Activated CD8-positive, alpha-beta memory T cell treated with anti-CD3 and anti-CD28 coated beads, Interleukin-2, amount 10 ng/mL, durations not matched to agents 7 days and 5 days (primary cell): ENCODE data around the gene TMEM129. TPM values are rescaled to one million over a fixed set of nuclear protein-coding genes. Genes with fewer than 3 reads are reported as not detected.

Experiments used
- ATAC-seq: fragments of 150-1000 bp; cut with Tn5 transposase; one replicate; pipeline ENCODE4 v1.10.0; 2021; ENCODE audit warnings: moderate library complexity
- CTCF ChIA-PET: fragments of 350-600 bp; sonication (Branson Sonifier 250); formaldehyde crosslinking; loops from one replicate; lab custom pipeline; 2021; ENCODE audit warnings: antibody characterized with exemption; lab: Charles Lee
- DNase-seq: peaks from one replicate; pipeline ENCODE4 v3.0.0-alpha.2; 2020
- H3K27ac Mint-ChIP-seq: one replicate; pipeline ENCODE4 v1.8.0; 2021; ENCODE audit warnings: mild to moderate bottlenecking, mixed read lengths
- H3K27me3 Mint-ChIP-seq: one replicate; pipeline ENCODE4 v1.8.0; 2021; ENCODE audit warnings: mixed read lengths
- H3K36me3 Mint-ChIP-seq: one replicate; pipeline ENCODE4 v1.8.0; 2021; ENCODE audit warnings: mild to moderate bottlenecking, mixed read lengths
- H3K4me1 Mint-ChIP-seq: one replicate; pipeline ENCODE4 v1.8.0; 2021; ENCODE audit warnings: mixed read lengths
- H3K4me3 Mint-ChIP-seq: one replicate; pipeline ENCODE4 v1.8.0; 2021; ENCODE audit warnings: mild to moderate bottlenecking, moderate library complexity, mixed read lengths
- H3K9me3 Mint-ChIP-seq: one replicate; pipeline ENCODE4 v1.8.0; 2022; ENCODE audit warnings: low read depth, mixed read lengths
- total RNA-seq, 2 experiments: library from RNA; stranded (reverse); gene quantifications; one replicate each; pipeline ENCODE4 v1.2.3, GENCODE V29; 2021

The TMEM129 gene
- total RNA-seq, 2 experiments from 2014 or later: 22.5 to 24.7 TPM

DNA sequence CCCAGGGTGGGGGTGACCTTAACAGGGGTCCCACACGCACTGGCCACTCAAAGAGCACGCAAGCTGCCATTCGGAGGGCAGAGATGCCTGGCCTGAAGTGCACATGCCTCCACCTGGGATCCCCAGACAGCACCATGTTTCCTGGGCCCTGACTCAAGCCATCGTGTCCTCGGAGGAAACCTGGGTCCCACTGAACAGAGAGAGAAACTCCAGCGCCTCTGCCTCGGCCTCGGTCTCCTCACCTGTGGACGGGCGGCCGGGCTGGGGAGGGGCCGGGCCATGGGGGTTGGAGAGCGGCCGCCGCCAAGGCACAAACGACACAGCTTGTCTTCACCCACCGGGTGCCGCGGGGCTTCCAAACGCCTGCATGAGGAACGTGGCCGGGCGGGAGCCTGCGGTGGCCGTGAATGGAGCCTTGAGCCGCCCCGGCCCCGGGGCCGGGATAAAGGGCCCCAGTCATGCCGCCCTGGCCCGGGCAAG lies 42.0 kb upstream of the TMEM129 start:
- H3K36me3 Mint-ChIP-seq: no peaks in the 10 kb centered on the region
- H3K27ac Mint-ChIP-seq: no peak overlapping the region
- no peaks in the 10 kb centered on the region for H3K9me3 Mint-ChIP-seq
- H3K4me3 Mint-ChIP-seq: no peak overlapping the region
- ATAC-seq (no peak), DNase-seq (no peak)
- CTCF ChIA-PET: no interaction called here
- H3K27me3 Mint-ChIP-seq: peaks cover 15% of the 10 kb centered on the region
- H3K4me1 Mint-ChIP-seq: no peaks in the 10 kb centered on the region

DNA sequence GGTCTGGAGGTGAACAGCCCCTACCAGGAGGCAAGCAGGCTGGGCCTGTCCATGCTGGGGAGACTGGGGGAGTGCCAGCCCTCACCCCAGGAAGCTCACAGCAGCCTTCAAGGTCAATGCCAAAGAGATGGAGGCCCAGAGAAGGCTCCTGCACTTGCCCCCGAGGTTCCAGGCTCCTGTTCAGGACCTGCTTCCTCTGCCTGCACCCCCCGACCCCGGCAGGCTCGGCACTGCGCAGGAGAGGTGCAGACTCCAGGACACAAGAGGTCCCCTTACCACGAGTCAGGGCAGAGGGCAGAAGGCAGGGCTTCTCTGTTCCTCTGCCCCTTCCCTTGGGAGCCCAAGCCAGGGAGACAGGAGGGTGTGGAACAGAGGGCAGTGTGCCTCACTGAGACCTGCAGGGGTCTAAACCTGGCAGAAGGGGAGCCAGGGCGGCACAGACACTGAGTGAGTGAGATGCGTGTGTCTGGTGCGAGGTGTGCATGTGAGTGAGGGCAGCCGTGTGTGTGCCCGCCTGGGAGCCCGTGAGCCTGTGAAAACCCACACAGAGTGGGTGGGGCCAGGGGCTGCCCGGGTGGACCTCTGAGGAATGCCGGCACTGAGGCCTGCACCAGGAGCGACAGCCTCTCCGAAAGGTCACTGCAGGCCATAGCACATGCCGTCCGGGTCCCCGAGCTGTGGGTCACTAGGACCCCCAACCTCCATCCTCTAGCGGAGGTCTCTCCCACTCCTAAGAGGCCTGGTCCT lies 41.3 kb upstream of the TMEM129 start:
- H3K4me1 Mint-ChIP-seq: no peaks in the 10 kb centered on the region
- ATAC-seq: no peak
- no peaks in the 10 kb centered on the region for H3K9me3 Mint-ChIP-seq
- CTCF ChIA-PET: no interaction called here
- H3K27me3 Mint-ChIP-seq: peaks cover 12% of the 10 kb centered on the region
- no peak for DNase-seq
- H3K4me3 Mint-ChIP-seq: no peak overlapping the region
- no peak overlapping the region for H3K27ac Mint-ChIP-seq
- no peaks in the 10 kb centered on the region for H3K36me3 Mint-ChIP-seq

DNA sequence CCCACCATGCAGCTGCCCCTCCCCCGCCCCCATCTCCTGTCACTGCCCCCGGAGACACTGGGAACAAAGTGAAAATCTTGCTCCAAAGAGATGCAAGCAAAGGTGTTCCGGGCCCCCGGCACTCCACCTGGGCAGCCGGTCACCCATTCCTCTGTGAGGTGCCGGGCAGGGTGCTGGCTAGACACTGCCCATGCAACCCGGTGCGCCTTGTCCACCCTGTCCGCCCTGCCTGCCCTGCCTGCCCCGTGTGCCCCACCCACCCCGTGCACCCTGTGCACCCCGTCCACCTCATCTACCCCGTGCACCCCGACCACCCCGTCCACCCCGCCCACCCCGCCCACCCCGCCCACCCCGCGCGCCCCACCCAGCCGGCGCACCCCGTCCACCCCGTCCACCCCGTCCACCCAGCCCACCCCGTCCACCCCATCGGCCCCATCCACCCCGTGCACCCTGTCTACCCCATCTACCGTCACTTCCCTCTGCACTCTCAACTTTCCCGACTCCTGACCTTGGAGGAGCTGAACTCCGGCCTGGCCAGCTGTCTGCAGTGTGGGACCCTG lies 40.1 kb upstream of the TMEM129 start:
- peaks cover 12% of the 10 kb centered on the region for H3K27me3 Mint-ChIP-seq
- no peak for DNase-seq

GRCh38 chr4:1760521-1761071 lies 39.5 kb upstream of the TMEM129 start:
- peaks cover 12% of the 10 kb centered on the region for H3K27me3 Mint-ChIP-seq
- no peaks in the 10 kb centered on the region for H3K4me1 Mint-ChIP-seq
- no peak overlapping the region for H3K4me3 Mint-ChIP-seq
- DNase-seq (no peak), ATAC-seq (no peak)
- CTCF ChIA-PET: no interaction called here
- no peak overlapping the region for H3K27ac Mint-ChIP-seq
- no peaks in the 10 kb centered on the region for H3K9me3 Mint-ChIP-seq
- no peaks in the 10 kb centered on the region for H3K36me3 Mint-ChIP-seq

More for the DNA sequence above, 40.1 kb upstream of the TMEM129 start:
- CTCF ChIA-PET: no interaction called here
- no peak for ATAC-seq
- H3K36me3 Mint-ChIP-seq: no peaks in the 10 kb centered on the region
- H3K4me1 Mint-ChIP-seq: no peaks in the 10 kb centered on the region
- H3K4me3 Mint-ChIP-seq: no peak overlapping the region
- H3K27ac Mint-ChIP-seq: no peak overlapping the region
- no peaks in the 10 kb centered on the region for H3K9me3 Mint-ChIP-seq

GRCh38 chr4:1759818-1760223 lies 38.7 kb upstream of the TMEM129 start:
- CTCF ChIA-PET: no interaction called here
- H3K9me3 Mint-ChIP-seq: no peaks in the 10 kb centered on the region
- H3K36me3 Mint-ChIP-seq: no peaks in the 10 kb centered on the region
- no peaks in the 10 kb centered on the region for H3K4me1 Mint-ChIP-seq
- H3K4me3 Mint-ChIP-seq: no peak overlapping the region
- peaks cover 10% of the 10 kb centered on the region for H3K27me3 Mint-ChIP-seq
- ATAC-seq (no peak), DNase-seq (no peak)
- no peak overlapping the region for H3K27ac Mint-ChIP-seq

GRCh38 chr4:1759170-1759817 lies 38.2 kb upstream of the TMEM129 start:
- Mint-ChIP-seq H3K9me3 (no peaks in the 10 kb centered on the region), H3K27me3 (peaks cover 8% of the 10 kb centered on the region), H3K36me3 (no peaks in the 10 kb centered on the region), H3K4me1 (no peaks in the 10 kb centered on the region), H3K4me3 (no peak overlapping the region), H3K27ac (no peak overlapping the region)
- no peak for ATAC-seq
- CTCF ChIA-PET: interaction anchor here (1.2 kb wide), 1 partner anchor 11 kb away, joined by 3 read pairs; no protein-coding TSS in a partner anchor
- no peak for DNase-seq

- CTCF ChIA-PET: interaction anchor here (1.2 kb wide), 1 partner anchor 10 kb away, joined by 3 read pairs; no protein-coding TSS in a partner anchor
- Mint-ChIP-seq H3K9me3 (no peaks in the 10 kb centered on the region), H3K27me3 (peaks cover 3% of the 10 kb centered on the region), H3K4me3 (no peak overlapping the region), H3K27ac (no peak overlapping the region), H3K4me1 (no peaks in the 10 kb centered on the region), H3K36me3 (no peaks in the 10 kb centered on the region)
- no peak for ATAC-seq
- no peak for DNase-seq
These were observed 37.4 kb upstream of the TMEM129 start for GRCh38 chr4:1758306-1759121.

DNA sequence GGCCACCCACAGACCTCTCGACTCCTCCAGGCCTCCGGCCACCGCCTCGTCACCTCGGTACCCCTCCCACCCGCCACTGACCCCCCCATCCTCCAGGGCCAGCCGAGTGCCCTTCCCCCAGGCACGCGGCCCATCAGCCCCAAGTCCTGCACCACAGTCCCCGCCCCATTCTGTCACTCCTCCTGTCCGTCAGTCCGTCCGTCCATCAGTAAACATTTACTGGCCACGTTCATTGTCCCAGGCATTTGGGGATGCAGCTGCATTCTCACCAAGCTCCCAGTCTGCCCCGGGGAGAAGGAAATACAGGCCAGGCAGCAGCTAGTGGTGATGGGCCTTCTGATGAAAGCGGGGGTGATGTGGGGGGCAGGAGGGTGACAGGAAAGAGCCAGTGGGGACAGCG lies 36.7 kb upstream of the TMEM129 start:
- Mint-ChIP-seq H3K27me3 (peaks cover 3% of the 10 kb centered on the region), H3K27ac (no peak overlapping the region), H3K36me3 (no peaks in the 10 kb centered on the region), H3K9me3 (no peaks in the 10 kb centered on the region), H3K4me3 (no peak overlapping the region), H3K4me1 (peaks cover 3% of the 10 kb centered on the region)
- DNase-seq (no peak), ATAC-seq (no peak)
- CTCF ChIA-PET: no interaction called here

- Mint-ChIP-seq H3K27me3 (no peaks in the 10 kb centered on the region), H3K4me3 (no peak overlapping the region), H3K9me3 (no peaks in the 10 kb centered on the region), H3K4me1 (peaks cover 3% of the 10 kb centered on the region), H3K27ac (no peak overlapping the region), H3K36me3 (no peaks in the 10 kb centered on the region)
- CTCF ChIA-PET: no interaction called here
- ATAC-seq (no peak), DNase-seq (no peak)
These were observed 36.0 kb upstream of the TMEM129 start for GRCh38 chr4:1756893-1757779.

GRCh38 chr4:1756079-1756478 lies 35.0 kb upstream of the TMEM129 start:
- CTCF ChIA-PET: interaction anchor here (1.2 kb wide), 1 partner anchor 9 kb away, joined by 3 read pairs; no protein-coding TSS in a partner anchor

GRCh38 chr4:1755297-1755696 lies 34.2 kb upstream of the TMEM129 start:
- H3K27ac Mint-ChIP-seq: no peak overlapping the region
- ATAC-seq: no peak
- CTCF ChIA-PET: interaction anchor here (1.2 kb wide), 1 partner anchor 8 kb away, joined by 3 read pairs; no protein-coding TSS in a partner anchor

More at GRCh38 chr4:1756079-1756478, 35.0 kb upstream of the TMEM129 start:
- Mint-ChIP-seq H3K4me3 (no peak overlapping the region), H3K27me3 (no peaks in the 10 kb centered on the region), H3K27ac (no peak overlapping the region), H3K9me3 (no peaks in the 10 kb centered on the region), H3K36me3 (no peaks in the 10 kb centered on the region), H3K4me1 (peaks cover 3% of the 10 kb centered on the region)
- ATAC-seq: no peak
- no peak for DNase-seq

DNA sequence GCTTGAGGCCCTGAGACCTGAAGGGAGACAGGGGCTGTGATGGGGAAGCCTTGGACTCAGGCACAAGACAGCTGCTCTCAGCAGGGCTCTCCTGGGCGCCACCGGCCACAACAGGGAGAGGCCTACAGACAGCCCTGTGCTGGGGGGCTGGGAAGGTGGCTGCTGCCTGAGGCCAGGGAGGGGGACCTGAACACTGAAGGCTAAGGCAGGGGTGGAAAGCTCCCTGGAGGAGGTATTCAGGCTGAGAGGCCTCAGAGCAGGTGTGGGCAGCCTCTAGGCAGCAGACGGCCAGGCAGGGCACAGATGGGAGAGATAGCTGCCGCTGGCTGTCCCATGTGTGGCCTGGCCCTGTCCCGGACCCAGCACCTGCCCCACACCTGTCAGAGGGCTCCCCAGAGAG lies 33.2 kb upstream of the TMEM129 start:
- DNase-seq (no peak), ATAC-seq (no peak)
- peaks cover 3% of the 10 kb centered on the region for H3K4me1 Mint-ChIP-seq
- H3K27ac Mint-ChIP-seq: no peak overlapping the region
- H3K4me3 Mint-ChIP-seq: no peak overlapping the region
- no peaks in the 10 kb centered on the region for H3K36me3 Mint-ChIP-seq
- H3K27me3 Mint-ChIP-seq: no peaks in the 10 kb centered on the region
- CTCF ChIA-PET: interaction anchor here (0.7 kb wide), 1 partner anchor 8 kb away, joined by 3 read pairs; no protein-coding TSS in a partner anchor
- H3K9me3 Mint-ChIP-seq: no peaks in the 10 kb centered on the region

More at GRCh38 chr4:1755297-1755696, 34.2 kb upstream of the TMEM129 start:
- Mint-ChIP-seq H3K4me1 (peaks cover 3% of the 10 kb centered on the region), H3K36me3 (no peaks in the 10 kb centered on the region), H3K4me3 (no peak overlapping the region), H3K27me3 (no peaks in the 10 kb centered on the region), H3K9me3 (no peaks in the 10 kb centered on the region)
- no peak for DNase-seq
